Adipose tissue (tissue), 3 donors: ENCODE measurements around the gene SNX6. TPM values are rescaled to one million over a fixed set of nuclear protein-coding genes. Genes with fewer than 3 reads are reported as not detected.
"Not testable (repeated sequence)": the region's sequence is repeated elsewhere in the genome, so short reads cannot be mapped to it uniquely, and the experiment has no call there.

Experiments used
- H3K27ac ChIP-seq: one replicate; pipeline ENCODE4 v1.5.1; 2013; ENCODE audit warnings: low read depth, low read length
- WGBS, 3 donors: extraction: QIAGEN DNeasy Blood & Tissue Kit; methylation state at CpG; one replicate each; pipeline ENCODE4 v1.1.7; 2013; 5-methylcytosine and 5-hydroxymethylcytosine counted together
- polyA plus RNA-seq, 3 donors: library from polyadenylated mRNA; stranded (reverse); fragments of 200-250 nt; gene quantifications; one replicate each; pipeline ENCODE4 v1.2.3, GENCODE V29; 2013
- donor health status: healthy with polysubstance abuse.
- donor health status: Bipolar disorder and iron deficiency.
- donor health status: healthy.

The SNX6 gene
- polyA plus RNA-seq, result 10 to 100 TPM; 21.4 to 76.7 (median 44.8) TPM

DNA sequence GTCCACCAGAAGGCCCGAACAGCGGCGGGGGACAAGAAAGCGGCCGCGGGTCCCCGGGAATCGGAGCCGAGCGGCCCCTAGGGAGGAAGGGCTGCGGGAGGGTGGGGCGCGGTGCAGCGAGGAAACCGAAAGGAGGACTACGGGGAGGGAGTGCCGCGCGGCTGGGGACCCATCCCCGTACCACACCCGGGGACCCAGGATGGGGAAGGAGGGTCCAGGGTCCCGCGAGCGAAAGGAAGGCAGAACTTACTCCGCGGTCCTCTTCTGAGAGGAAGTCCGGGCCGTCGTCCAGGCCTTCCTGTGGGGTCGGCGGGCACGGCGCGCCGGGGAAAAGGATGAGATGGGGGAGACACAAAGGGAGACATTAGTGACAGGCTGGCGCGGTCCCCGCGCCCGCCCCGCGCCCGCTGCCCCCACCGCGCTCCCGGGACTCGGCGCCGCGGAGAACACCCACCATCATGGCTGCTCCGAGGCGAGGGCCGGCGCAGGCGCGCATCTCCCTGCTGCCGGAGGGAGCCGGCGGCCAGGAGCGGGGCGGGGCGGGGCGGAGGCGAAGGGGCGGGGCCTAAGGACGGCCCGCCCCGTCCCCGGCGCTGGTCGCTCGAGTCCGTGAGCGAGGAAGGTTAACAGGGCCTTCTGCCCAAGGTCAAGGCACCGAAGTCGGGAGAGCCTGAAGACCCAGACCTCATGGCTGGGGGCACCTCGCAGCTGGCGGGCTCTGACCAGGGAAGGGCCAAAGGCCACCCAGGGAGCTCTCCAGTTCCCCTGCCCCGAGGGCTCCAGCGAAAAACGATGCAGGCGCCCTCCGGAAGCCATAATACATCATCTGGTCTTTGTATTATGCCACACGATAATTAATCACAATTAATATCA, at the start of gene SNX6:
Gene SNX6, minus strand, starts transcription at position 492 of the 873 bp plus-strand sequence. Its CDS starts 32 bp downstream, at position 460.
- WGBS, 3 donors, result 1% methylated on average over 63 to 84 of the region's 84 CpGs
- no peak within 1 kb of the TSS for H3K27ac ChIP-seq

- no peak overlapping the region for H3K27ac ChIP-seq
- 84 to 93% (median 89%) methylated on average over 8 of the region's 8 CpGs for WGBS, 3 donors
Measured at GRCh38 chr14:34678735-34679134, 48.8 kb upstream of the SNX6 start.

DNA sequence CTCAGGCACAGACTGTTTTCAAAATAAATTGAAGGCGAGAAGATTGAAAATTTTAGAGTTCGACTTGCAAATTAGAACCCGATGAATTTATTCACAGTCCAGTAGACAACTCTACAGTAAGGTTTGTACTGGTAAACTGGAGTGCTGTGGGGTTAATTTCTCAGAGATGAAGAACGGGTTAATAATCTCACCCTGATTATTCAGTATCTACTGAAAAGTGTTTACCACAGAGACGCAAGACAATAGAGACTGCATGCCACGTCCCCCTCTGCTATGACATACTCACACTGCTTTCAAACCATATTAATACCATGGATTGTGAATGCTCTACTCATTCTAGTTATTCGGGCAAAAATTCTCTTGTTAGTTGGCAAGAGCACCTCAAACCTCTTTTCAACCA, 48.4 kb upstream of the SNX6 start:
- H3K27ac ChIP-seq, result no peak overlapping the region
- 64 to 80% (median 77%) methylated on average over 7 of the region's 7 CpGs for WGBS, 3 donors

DNA sequence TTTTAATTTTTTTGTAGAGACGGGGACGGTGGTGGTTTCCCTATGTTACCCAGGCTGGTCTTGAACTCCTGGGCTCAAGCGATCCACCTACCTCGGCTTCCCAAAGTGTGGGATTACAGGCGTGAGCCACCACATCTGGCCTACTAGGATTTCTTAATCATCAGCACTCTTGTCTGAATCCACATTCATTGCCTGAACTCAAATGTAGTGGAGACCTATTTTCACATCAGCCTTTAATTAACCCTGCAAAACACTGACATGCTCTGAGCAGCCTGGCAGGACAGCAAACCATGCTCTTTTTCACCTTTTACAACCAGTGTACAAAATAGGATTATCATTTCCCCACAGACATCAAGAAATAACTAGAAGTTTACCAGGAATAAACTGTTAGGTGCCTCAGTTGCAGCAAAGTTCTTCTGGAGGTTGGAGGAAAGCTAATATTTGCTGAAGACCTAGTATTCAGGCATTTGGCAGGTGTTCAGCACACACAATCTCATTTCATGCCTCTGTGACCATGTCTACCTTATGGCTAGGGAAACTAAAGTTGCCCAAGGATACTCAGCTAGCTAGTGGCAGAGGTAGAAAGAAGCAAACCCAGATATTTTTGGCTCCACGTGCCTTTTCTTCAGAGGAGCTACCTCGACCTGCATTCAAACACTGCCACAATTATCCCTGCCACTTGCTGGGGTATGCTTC, 46.7 kb upstream of the SNX6 start:
- no peak overlapping the region for H3K27ac ChIP-seq

GRCh38 chr14:34673702-34674101, 43.8 kb upstream of the SNX6 start:
- no peak overlapping the region for H3K27ac ChIP-seq
- WGBS, 3 donors, result 71 to 88% (median 80%) methylated on average over 1 of the region's 1 CpG

More for the DNA sequence above, 46.7 kb upstream of the SNX6 start:
- 81 to 88% (median 85%) methylated on average over 7 of the region's 7 CpGs for WGBS, 3 donors

- H3K27ac ChIP-seq, result no peak overlapping the region
- WGBS, 3 donors, result 57 to 66% (median 59%) methylated on average over 6 of the region's 6 CpGs
Measured at GRCh38 chr14:34671716-34672115, 41.8 kb upstream of the SNX6 start.

DNA sequence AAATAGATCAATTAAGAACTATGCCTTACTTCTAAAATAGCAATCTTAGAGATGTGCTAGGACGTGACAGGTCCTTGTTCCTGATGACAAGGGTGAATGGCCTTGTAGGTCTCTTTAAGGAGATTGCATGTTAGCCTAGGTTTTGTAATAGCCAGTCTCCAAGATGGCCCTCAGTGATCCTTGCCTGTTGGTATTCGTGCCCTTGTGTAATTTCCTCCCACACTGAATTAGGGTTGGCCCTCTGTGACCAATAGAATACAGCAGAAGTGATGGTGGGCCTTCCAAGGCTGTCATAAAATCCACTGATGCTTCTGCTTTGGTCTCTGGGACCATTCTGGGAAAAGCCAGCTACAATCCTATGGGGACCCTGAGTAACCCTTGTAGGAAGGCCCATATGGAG, 38.2 kb upstream of the SNX6 start:
- 50 to 86% (median 66%) methylated on average over 2 of the region's 2 CpGs for WGBS, 3 donors
- no peak overlapping the region for H3K27ac ChIP-seq

- 88 to 97% (median 90%) methylated on average over 7 of the region's 7 CpGs for WGBS, 3 donors
- no peak overlapping the region for H3K27ac ChIP-seq
Measured at GRCh38 chr14:34667007-34667406, 37.1 kb upstream of the SNX6 start.

DNA sequence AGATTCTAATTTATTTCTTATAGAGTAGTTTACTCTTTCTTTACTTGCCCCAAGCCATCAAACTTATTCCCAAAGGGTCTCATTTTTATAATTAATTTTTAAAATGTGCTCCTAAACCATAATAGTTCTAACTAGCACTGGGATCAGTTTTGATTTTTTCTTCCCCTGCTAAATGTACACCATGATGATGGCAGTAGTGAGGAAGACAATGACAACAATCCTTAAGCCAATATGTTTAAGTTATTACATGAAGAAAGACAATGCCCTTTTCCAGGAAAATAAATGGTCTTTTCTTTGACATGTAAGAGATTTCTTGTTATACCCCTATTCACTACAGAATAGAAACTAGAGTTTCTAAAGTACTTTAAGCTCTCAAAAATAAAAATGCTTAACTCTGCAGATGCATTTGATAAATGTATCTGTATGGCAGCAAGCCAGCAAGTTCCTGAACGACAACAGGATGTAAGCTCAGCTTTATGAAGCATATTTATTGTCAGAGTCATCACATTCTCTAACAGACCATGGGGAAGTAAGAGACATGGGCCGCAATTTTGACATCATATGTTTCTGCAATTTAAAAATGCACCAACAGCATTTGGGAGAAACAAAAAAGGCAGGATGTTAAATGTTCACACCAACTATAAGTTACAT, 36.0 kb upstream of the SNX6 start:
- H3K27ac ChIP-seq, result no peak overlapping the region
- 16 to 30% (median 22%) methylated on average over 2 of the region's 2 CpGs for WGBS, 3 donors

DNA sequence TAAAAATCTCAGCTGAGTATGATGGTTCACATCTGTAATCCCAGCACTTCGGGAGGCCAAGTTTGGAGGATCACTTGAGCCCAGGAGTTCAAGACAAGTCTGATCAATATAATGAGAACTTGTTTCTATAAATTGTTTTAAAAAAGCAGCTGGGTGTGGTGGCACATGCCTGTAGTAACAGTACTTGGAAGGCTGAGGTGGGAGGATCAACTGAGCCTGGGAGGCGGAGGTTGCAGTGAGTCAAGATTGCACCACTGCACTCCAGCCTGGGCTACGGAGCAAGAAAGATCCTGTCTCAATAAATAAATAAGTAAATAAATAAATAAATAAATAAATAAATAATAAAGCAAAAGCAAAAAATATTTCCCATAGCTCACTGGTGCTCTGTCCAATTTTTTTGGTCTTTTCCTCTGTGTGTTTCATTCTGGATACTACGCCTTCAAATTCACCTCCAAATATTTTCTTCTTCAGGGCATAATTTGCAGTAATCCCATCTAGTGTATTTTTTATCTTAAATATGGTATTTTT, 32.7 kb upstream of the SNX6 start:
- H3K27ac ChIP-seq, result no peak overlapping the region

GRCh38 chr14:34660796-34661195, 30.8 kb upstream of the SNX6 start:
- no peak overlapping the region for H3K27ac ChIP-seq

More for the DNA sequence above, 32.7 kb upstream of the SNX6 start:
- WGBS, 3 donors, result 92 to 97% (median 96%) methylated on average over 4 of the region's 4 CpGs

DNA sequence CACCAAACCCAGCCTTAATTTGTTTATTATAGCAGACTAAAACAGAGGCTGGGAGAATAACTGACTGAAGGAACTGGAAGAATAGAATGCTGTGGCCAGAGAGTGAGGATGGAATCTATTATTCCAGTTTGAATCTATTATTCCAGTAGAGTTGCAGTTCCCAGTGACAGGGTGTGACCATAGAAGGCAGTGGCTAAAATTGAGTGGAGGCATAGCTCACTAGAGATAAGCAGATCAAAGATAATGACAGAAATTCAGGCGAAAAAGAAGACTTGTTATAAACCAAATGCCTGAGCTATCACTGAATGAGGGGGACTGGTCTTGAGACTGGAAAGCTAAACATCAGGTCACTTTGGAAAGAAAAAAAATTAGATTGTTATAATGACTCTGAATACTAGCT, 26.0 kb upstream of the SNX6 start:
- 50 to 85% (median 78%) methylated on average over 1 of the region's 1 CpG for WGBS, 3 donors
- no peak overlapping the region for H3K27ac ChIP-seq

DNA sequence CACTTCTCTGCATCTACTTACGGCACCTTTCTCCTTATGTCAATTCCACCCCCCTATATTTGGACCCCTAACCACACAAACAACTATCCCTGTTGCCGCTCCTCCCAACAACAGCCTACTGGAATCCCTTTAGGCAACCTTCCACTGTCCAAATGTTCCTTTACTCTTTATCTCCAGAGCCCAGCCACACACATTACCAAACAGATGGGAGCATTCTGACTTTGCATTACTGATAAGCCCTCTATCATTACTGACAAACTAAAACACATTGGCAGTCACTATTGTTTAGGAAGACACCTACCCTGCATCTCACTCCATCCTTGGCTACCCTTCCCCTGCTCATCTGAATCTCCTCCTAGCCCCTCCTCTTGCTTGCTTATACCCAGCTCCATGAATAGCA, 23.1 kb upstream of the SNX6 start:
- H3K27ac ChIP-seq, result not testable (repeated sequence)
- 84 to 97% (median 94%) methylated on average over 2 of the region's 2 CpGs for WGBS, 3 donors

GRCh38 chr14:34652348-34652747, 22.4 kb upstream of the SNX6 start:
- not testable (repeated sequence) for H3K27ac ChIP-seq
- WGBS, 3 donors, result 68 to 92% (median 87%) methylated on average over 1 of the region's 1 CpG

DNA sequence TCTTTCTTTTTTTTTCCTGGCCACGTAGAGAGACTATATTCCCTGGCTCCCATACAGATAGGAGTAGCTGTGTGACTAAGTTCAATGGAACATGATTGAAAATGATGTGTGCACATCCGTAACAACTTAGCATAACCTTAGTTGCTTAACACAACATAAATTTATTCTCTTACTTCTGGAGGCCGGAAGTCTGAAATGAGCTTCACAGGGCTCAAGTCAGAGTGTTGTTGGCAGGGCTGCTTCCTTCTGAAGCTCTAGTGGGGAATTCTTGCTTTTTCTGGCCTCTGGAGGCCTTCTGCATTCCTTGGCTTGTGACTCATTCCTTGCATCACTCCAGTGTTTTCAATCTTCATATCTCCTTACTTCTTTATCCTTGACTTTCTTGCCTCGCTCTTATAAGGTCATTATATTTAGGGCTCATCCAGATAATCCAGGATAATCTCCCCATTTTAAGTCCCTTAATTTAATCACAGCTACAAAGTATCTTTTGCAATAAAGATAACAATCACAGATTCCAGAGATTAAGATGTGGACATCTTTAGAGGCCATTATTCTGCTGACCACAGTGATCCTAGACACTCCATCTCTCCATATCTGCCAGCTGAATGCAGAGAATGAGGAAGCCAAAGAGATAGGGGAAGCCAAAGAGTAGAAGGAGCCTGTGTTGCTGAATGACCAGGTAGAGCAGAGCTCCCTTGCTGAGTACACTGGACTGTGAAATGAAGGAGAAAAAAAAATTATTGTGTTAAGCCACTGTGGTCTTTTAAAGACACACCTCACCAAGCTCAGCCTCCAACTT, 21.0 kb upstream of the SNX6 start:
- WGBS, 3 donors, result 58 to 76% (median 65%) methylated on average over 4 of the region's 4 CpGs
- no peak overlapping the region for H3K27ac ChIP-seq

- H3K27ac ChIP-seq, result not testable (repeated sequence)
- 80 to 93% (median 82%) methylated on average over 2 of the region's 2 CpGs for WGBS, 3 donors
Measured at GRCh38 chr14:34650006-34650405, 20.1 kb upstream of the SNX6 start.

GRCh38 chr14:34649344-34649743, 19.4 kb upstream of the SNX6 start:
- H3K27ac ChIP-seq, result no peak overlapping the region

DNA sequence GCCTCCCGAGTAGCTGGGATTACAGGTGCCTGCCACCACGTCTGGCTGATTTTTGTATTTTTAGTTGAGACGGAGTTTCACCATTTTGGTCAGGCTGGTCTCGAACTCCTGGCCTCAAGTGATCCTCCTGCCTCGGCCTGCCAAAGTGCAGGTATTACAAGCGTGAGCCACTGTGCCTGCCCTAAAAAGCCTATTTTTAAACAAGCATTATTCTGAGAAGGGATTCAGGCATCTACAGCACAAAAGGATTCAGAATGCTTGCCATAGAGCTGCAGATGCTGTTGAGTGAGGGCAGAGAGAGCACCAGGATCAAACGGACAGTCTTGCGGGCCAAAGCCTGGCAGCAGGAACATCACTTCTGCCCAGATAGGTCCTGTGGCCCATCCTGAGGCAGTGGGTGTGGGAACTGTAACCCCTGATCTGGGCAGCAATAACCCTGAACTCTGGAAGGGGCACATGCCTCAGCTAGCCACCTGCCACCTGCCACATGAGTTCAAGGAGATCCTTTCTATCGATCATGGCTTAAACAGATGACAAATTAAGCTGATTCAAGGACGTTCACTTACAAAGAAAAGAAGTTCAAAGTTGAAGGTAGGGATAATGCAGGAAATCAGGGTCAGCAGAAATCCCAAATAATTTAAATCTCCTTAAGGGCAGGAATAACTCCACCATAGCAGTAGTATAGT, 16.8 kb upstream of the SNX6 start:
- 84 to 92% (median 85%) methylated on average over 10 of the region's 10 CpGs for WGBS, 3 donors

More for the DNA sequence above, 16.8 kb upstream of the SNX6 start:
- H3K27ac ChIP-seq, result no peak overlapping the region
